ENCODE data around the gene KCNF1. TPM values are rescaled to one million over a fixed set of nuclear protein-coding genes. Genes with fewer than 3 reads are reported as not detected.
A peak's percentile ranks its signal among the peaks of the same experiment; 100 is the strongest.

Gene KCNF1
- total and polyA plus RNA-seq, 7 experiments from 2014 or later, result not detected

- Mint-ChIP-seq H3K36me3 (no peaks in the 10 kb centered on the region), H3K4me1 (peaks cover 0 to 8% (median 3%) of the 10 kb centered on the region in 7 donors), H3K27me3 (peaks cover 16 to 29% (median 19%) of the 10 kb centered on the region in 5 donors), H3K9me3 (no peaks in the 10 kb centered on the region), H3K4me3 (no peak overlapping the region), H3K27ac (no peak overlapping the region)
- Histone ChIP-seq H3K4me1 (ENCODE audit: control insufficient read depth in 2 of 2, insufficient read depth in 2 of 2, low read length in 2 of 2) (no peaks in the 10 kb centered on the region), H3K27ac (ENCODE audit: low read depth, low read length) (no peak overlapping the region), H3K4me3 (ENCODE audit: low read length) (no peak overlapping the region), H3K9me3 (ENCODE audit: control insufficient read depth in 2 of 3, low read length in 3 of 3) (no peaks in the 10 kb centered on the region), H3K27me3 (ENCODE audit: control insufficient read depth in 2 of 2, insufficient read depth in 2 of 2, low read length in 2 of 2) (no peaks in the 10 kb centered on the region), H3K36me3 (ENCODE audit: control insufficient read depth in 2 of 3, insufficient read depth in 3 of 3, low read length in 3 of 3) (no peaks in the 10 kb centered on the region)
- intact Hi-C loops (cut with micrococcal nuclease), result no loop called here
- no peak for ATAC-seq
- ChIA-PET CTCF (no interaction called here), POLR2A (no interaction called here)
- no peak for DNase-seq
Measured at GRCh38 chr2:10917927-10918326, 6.2 kb downstream of the KCNF1 start.

DNA sequence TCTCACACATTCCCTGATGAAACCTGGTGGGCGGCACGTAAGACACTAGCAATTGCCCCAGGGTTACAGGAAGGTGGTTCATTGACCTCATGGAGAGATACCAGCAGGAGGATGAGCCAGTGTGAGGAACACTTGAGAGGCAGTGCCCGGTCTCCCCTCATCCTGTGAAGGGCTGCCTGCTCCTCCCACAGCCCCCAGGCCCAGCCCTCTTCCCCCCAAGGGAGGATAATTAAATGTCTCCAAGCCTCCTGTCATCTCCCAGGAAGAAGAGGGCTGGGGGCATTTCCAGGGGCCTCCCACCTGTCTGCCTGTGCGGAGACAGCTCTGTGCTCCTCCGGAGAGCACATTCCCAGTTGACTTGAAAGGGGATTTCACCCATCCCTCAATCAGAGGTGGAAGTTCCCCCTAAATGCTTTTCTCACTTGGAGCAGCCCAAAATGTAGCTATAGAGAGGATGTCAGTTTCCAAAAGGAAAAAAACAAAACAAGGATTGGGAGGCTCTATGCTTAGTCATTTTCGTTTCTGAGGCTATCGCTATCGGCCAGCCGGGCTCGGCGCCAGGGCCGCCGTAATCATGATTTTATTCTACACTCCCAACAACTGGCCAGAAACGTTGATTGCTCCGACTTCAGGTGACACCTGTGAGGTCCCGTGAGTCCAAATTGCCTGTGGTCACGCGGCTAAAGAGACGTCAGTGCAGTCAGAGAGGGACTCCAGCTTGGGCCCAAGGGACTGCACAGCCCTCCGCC, 7.1 kb downstream of the KCNF1 start:
- Histone ChIP-seq H3K9me3 (ENCODE audit: control insufficient read depth in 2 of 3, low read length in 3 of 3) (no peaks in the 10 kb centered on the region), H3K4me3 (ENCODE audit: low read length) (no peak overlapping the region), H3K36me3 (ENCODE audit: control insufficient read depth in 2 of 3, insufficient read depth in 3 of 3, low read length in 3 of 3) (no peaks in the 10 kb centered on the region), H3K27me3 (ENCODE audit: control insufficient read depth in 2 of 2, insufficient read depth in 2 of 2, low read length in 2 of 2) (no peaks in the 10 kb centered on the region), H3K4me1 (ENCODE audit: control insufficient read depth in 2 of 2, insufficient read depth in 2 of 2, low read length in 2 of 2) (no peaks in the 10 kb centered on the region), H3K27ac (ENCODE audit: low read depth, low read length) (no peak overlapping the region)
- intact Hi-C loops (cut with micrococcal nuclease), result no loop called here
- ChIA-PET CTCF (no interaction called here), POLR2A (no interaction called here)
- Mint-ChIP-seq H3K36me3 (no peaks in the 10 kb centered on the region), H3K9me3 (no peaks in the 10 kb centered on the region), H3K27ac (no peak overlapping the region), H3K4me3 (no peak overlapping the region), H3K27me3 (peaks cover 8 to 23% (median 13%) of the 10 kb centered on the region in 5 donors), H3K4me1 (peaks cover 0 to 7% (median 0%) of the 10 kb centered on the region in 7 donors)
- DNase-seq, result no peak
- ATAC-seq, result no peak

GRCh38 chr2:10919410-10919770, 7.7 kb downstream of the KCNF1 start:
- Histone ChIP-seq H3K27ac (ENCODE audit: low read depth, low read length) (no peak overlapping the region), H3K27me3 (ENCODE audit: control insufficient read depth in 2 of 2, insufficient read depth in 2 of 2, low read length in 2 of 2) (no peaks in the 10 kb centered on the region), H3K4me3 (ENCODE audit: low read length) (no peak overlapping the region), H3K4me1 (ENCODE audit: control insufficient read depth in 2 of 2, insufficient read depth in 2 of 2, low read length in 2 of 2) (no peaks in the 10 kb centered on the region), H3K36me3 (ENCODE audit: control insufficient read depth in 2 of 3, insufficient read depth in 3 of 3, low read length in 3 of 3) (no peaks in the 10 kb centered on the region), H3K9me3 (ENCODE audit: control insufficient read depth in 2 of 3, low read length in 3 of 3) (no peaks in the 10 kb centered on the region)
- no peak for DNase-seq
- H3K4me1 Mint-ChIP-seq, result peaks cover 0 to 7% (median 0%) of the 10 kb centered on the region in 7 donors
- no peak for ATAC-seq
- intact Hi-C loops (cut with micrococcal nuclease), result no loop called here
- no peak overlapping the region for H3K4me3 Mint-ChIP-seq
- H3K27ac Mint-ChIP-seq, result no peak overlapping the region
- H3K27me3 Mint-ChIP-seq, result peaks cover 6 to 21% (median 8%) of the 10 kb centered on the region in 5 donors
- H3K9me3 Mint-ChIP-seq, result no peaks in the 10 kb centered on the region
- CTCF ChIA-PET, result no interaction called here
- POLR2A ChIA-PET, result no interaction called here
- H3K36me3 Mint-ChIP-seq, result no peaks in the 10 kb centered on the region

DNA sequence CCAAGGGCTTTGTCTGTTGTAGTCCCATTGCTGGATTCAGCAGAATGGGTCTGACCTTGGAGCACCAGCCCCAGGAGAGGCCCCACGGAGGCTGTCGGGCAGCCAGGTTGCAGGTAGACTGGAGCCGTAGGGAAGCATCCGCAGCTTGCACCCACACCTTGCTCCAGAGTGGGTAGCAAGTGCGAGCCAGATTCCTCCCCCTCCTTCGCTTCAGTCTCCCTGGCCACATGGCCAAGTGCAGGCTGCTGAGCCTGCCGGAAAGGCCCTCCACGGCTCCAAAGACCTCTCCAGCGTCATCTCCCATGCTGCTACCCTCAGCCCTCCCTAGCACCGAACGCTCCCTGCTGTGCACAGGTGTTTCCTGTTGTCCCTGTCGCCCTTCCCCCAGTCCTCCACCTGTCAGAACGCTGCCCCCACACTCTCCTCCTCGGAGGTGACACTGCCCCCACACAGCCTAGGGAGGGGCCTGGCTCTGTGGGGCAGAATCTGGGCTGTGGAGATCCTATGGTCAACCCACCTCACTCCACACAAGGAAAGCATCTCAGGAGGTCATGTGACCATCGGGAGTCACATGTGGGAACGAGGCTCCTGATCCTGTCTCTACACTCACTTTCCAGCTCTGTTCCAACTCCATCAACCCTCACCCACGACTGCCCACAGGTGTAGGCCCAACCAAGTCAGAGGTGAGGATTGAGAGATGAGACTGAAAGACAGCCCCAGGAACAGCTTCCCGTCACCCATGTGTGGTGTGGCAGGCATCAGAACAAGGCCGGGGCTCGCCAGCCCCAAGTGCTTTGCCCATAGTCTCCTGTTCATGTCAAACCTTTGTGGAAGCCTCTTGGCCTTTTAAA, 8.3 kb downstream of the KCNF1 start:
- no peak overlapping the region for H3K4me3 ChIP-seq (ENCODE audit: low read length)
- intact Hi-C loops (cut with micrococcal nuclease), result no loop called here
- no peak overlapping the region for H3K27ac ChIP-seq (ENCODE audit: low read depth, low read length)
- ChIA-PET POLR2A (no interaction called here), CTCF (no interaction called here)
- no peak overlapping the region for H3K4me3 Mint-ChIP-seq
- no peaks in the 10 kb centered on the region for H3K9me3 ChIP-seq (ENCODE audit: control insufficient read depth in 2 of 3, low read length in 3 of 3)
- H3K4me1 ChIP-seq (ENCODE audit: control insufficient read depth in 2 of 2, insufficient read depth in 2 of 2, low read length in 2 of 2), result no peaks in the 10 kb centered on the region
- peaks cover 0 to 7% (median 0%) of the 10 kb centered on the region in 7 donors for H3K4me1 Mint-ChIP-seq
- peaks cover 1 to 15% (median 2%) of the 10 kb centered on the region in 5 donors for H3K27me3 Mint-ChIP-seq
- DNase-seq (no peak), ATAC-seq (peak; percentile 11)
- H3K36me3 ChIP-seq (ENCODE audit: control insufficient read depth in 2 of 3, insufficient read depth in 3 of 3, low read length in 3 of 3), result no peaks in the 10 kb centered on the region
- no peaks in the 10 kb centered on the region for H3K9me3 Mint-ChIP-seq
- H3K36me3 Mint-ChIP-seq, result no peaks in the 10 kb centered on the region
- H3K27me3 ChIP-seq (ENCODE audit: control insufficient read depth in 2 of 2, insufficient read depth in 2 of 2, low read length in 2 of 2), result no peaks in the 10 kb centered on the region
- no peak overlapping the region for H3K27ac Mint-ChIP-seq

DNA sequence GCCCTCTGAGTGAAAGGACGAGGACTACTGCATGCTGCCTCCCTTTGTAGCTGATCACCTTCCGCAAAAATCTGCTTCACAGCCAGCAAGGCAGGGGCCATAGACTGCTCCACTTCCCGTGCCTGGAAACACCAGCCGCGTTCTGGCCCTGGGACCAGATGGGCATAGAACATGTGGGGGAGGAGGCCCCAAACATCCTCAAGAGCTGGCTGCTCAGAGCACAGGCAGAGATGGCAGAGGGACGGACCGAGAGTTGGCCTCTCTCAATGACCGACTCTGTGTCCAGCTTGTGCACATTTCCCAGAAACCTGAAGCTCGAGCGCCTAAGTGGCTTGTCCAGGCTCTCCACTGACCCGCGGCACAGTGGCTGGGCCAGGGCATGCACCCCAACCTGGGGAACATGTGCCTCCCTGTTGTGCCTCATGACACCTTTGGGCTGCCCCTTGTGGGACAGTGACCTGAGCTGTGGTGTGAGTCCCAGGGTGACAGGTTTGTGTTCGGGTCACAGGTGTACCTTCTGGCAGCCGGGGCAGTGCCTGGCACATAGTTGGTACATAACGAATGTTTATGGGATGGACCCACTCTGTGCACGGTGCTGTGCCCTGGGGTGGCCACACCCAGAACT, 9.1 kb downstream of the KCNF1 start:
- DNase-seq (no peak), ATAC-seq (no peak)
- Histone ChIP-seq H3K27ac (ENCODE audit: low read depth, low read length) (no peak overlapping the region), H3K4me1 (ENCODE audit: control insufficient read depth in 2 of 2, insufficient read depth in 2 of 2, low read length in 2 of 2) (no peaks in the 10 kb centered on the region), H3K9me3 (ENCODE audit: control insufficient read depth in 2 of 3, low read length in 3 of 3) (no peaks in the 10 kb centered on the region), H3K4me3 (ENCODE audit: low read length) (no peak overlapping the region), H3K36me3 (ENCODE audit: control insufficient read depth in 2 of 3, insufficient read depth in 3 of 3, low read length in 3 of 3) (no peaks in the 10 kb centered on the region), H3K27me3 (ENCODE audit: control insufficient read depth in 2 of 2, insufficient read depth in 2 of 2, low read length in 2 of 2) (no peaks in the 10 kb centered on the region)
- peaks cover 0 to 10% (median 3%) of the 10 kb centered on the region in 5 donors for H3K27me3 Mint-ChIP-seq
- peak overlapping the region in 1 of 9 donors; percentile 88 for H3K27ac Mint-ChIP-seq
- no peak overlapping the region for H3K4me3 Mint-ChIP-seq
- ChIA-PET CTCF (no interaction called here), POLR2A (no interaction called here)
- H3K36me3 Mint-ChIP-seq, result no peaks in the 10 kb centered on the region
- H3K9me3 Mint-ChIP-seq, result no peaks in the 10 kb centered on the region
- peaks cover 0 to 7% (median 0%) of the 10 kb centered on the region in 7 donors for H3K4me1 Mint-ChIP-seq
- intact Hi-C loops (cut with micrococcal nuclease), result no loop called here

GRCh38 chr2:10921525-10921924, 9.8 kb downstream of the KCNF1 start:
- CTCF ChIA-PET, result no interaction called here
- H3K27me3 Mint-ChIP-seq, result peaks cover 0 to 10% (median 4%) of the 10 kb centered on the region in 5 donors
- no peak overlapping the region for H3K27ac ChIP-seq (ENCODE audit: low read depth, low read length)
- no peaks in the 10 kb centered on the region for H3K36me3 ChIP-seq (ENCODE audit: control insufficient read depth in 2 of 3, insufficient read depth in 3 of 3, low read length in 3 of 3)
- no peaks in the 10 kb centered on the region for H3K4me1 ChIP-seq (ENCODE audit: control insufficient read depth in 2 of 2, insufficient read depth in 2 of 2, low read length in 2 of 2)
- H3K9me3 Mint-ChIP-seq, result no peaks in the 10 kb centered on the region
- no peak overlapping the region for H3K4me3 ChIP-seq (ENCODE audit: low read length)
- DNase-seq (no peak), ATAC-seq (no peak)
- peak overlapping the region in 1 of 9 donors; percentile 88 for H3K27ac Mint-ChIP-seq
- no peaks in the 10 kb centered on the region for H3K27me3 ChIP-seq (ENCODE audit: control insufficient read depth in 2 of 2, insufficient read depth in 2 of 2, low read length in 2 of 2)
- intact Hi-C loops (cut with micrococcal nuclease), result no loop called here
- H3K4me1 Mint-ChIP-seq, result peaks cover 0 to 7% (median 0%) of the 10 kb centered on the region in 7 donors
- H3K36me3 Mint-ChIP-seq, result no peaks in the 10 kb centered on the region
- no peaks in the 10 kb centered on the region for H3K9me3 ChIP-seq (ENCODE audit: control insufficient read depth in 2 of 3, low read length in 3 of 3)
- no peak overlapping the region for H3K4me3 Mint-ChIP-seq
- POLR2A ChIA-PET, result no interaction called here

Data from naive thymus-derived CD4-positive, alpha-beta T cell (primary cell).